Esophagus muscularis mucosa (tissue), 3 donors: Measurements from ENCODE around the gene UNC5B.

Experiments used
- POLR2A ChIP-seq: fragments of 450-650 bp; IDR thresholded peaks from one replicate; pipeline ENCODE4 v1.6.1; 2017; ENCODE audit warnings: antibody characterized with exemption, moderate library complexity, mild to moderate bottlenecking, low read depth
- TF ChIP-seq, protein P1 (sequence below), 3 experiments: fragments of 200-600 bp in 2 of 3; fragments of 450-650 bp in 1 of 3; sonication (generic) in 2 of 3; IDR thresholded peaks; one replicate each; pipeline ENCODE4 v1.5.1; 2017 to 2019; ENCODE audit warnings: antibody characterized with exemption in 3 of 3, mild to moderate bottlenecking in 2 of 3, moderate library complexity in 1 of 3

DNA sequence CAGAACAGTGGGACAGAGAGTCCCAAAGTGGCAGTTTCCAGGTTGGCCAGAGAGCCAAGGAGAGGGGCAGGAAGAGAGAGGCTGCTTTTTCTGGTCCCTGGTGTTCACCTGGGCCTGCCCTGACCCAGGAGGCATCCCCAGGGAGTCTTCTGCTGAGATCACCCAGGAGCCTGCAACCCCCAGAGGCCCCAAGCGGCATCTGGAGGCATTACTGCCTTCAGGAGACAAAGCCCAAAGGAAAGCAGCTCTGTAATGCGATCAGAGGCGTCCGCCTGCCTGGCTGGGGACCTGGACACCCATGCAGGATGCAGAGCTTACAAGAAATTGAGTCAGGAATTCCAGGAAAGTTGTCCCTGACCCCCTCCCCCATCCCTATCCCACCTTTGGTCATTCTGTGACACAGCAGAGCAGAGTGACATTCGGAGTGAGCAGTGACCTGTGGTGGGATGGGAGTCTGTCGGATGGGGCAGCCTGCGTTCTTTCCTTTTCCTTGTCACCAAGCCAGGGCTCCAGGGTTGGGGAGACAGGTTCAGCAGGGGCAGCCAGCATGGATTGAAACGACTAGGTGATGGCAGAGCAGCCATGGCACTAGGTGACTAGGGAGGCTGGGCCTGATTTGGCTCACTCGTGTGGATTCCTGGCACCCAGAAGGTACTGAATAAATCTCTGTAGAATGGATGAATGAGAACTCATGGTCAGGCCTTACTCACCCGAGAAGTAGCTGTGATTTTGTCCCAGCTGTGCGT, 10.4 kb downstream of the UNC5B start:
- TF ChIP-seq, protein P1, sequence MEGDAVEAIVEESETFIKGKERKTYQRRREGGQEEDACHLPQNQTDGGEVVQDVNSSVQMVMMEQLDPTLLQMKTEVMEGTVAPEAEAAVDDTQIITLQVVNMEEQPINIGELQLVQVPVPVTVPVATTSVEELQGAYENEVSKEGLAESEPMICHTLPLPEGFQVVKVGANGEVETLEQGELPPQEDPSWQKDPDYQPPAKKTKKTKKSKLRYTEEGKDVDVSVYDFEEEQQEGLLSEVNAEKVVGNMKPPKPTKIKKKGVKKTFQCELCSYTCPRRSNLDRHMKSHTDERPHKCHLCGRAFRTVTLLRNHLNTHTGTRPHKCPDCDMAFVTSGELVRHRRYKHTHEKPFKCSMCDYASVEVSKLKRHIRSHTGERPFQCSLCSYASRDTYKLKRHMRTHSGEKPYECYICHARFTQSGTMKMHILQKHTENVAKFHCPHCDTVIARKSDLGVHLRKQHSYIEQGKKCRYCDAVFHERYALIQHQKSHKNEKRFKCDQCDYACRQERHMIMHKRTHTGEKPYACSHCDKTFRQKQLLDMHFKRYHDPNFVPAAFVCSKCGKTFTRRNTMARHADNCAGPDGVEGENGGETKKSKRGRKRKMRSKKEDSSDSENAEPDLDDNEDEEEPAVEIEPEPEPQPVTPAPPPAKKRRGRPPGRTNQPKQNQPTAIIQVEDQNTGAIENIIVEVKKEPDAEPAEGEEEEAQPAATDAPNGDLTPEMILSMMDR (IDR thresholded peaks at IDR 0.05) = no peak
- TF ChIP-seq POLR2A = no peak
